H1 (cell line): ENCODE results near the gene SCRG1. TPM values are rescaled to one million over a fixed set of nuclear protein-coding genes. Genes with fewer than 3 reads are reported as not detected.

Source experiments
- CTCF ChIA-PET: fragments of 300-600 bp; sonication (Branson Sonifier 250); formaldehyde crosslinking; loops from one replicate; lab custom pipeline; 2021; ENCODE audit not compliant: partially characterized antibody; lab: Charles Lee
- POLR2A ChIA-PET: fragments of 300-600 bp; sonication (Branson Sonifier 250); formaldehyde crosslinking; loops from one replicate; lab custom pipeline; 2021; ENCODE audit warnings: inconsistent platforms; ENCODE audit not compliant: partially characterized antibody; lab: Charles Lee
- DNase-seq, 2 experiments: peaks; one replicate each; pipeline versions ENCODE4 v3.0.0 to v3.0.0-alpha.2; 2010 to 2022; ENCODE audit warnings: low spot score in 2 of 2, low read depth in 1 of 2, mixed read lengths in 1 of 2
- FAIRE-seq: peaks from 2 replicates; lab custom pipeline; 2011; peaks lifted over from hg19 to GRCh38; lab: Jason Lieb, UNC
- H2AFZ ChIP-seq: 2 replicates; pipeline ENCODE4 v1.8.1; 2012; ENCODE audit warnings: low read length, inconsistent platforms
- H2AK5ac ChIP-seq: 2 replicates; pipeline ENCODE4 v1.6.1; 2013; ENCODE audit warnings: low read depth, low read length
- H2BK120ac ChIP-seq: replicated peaks from 2 replicates; pipeline ENCODE3; 2013; ENCODE audit warnings: low read depth, low read length, inconsistent platforms
- H2BK12ac ChIP-seq: 2 replicates; pipeline ENCODE4 v1.6.1; 2013; ENCODE audit warnings: low read depth, low read length
- H2BK15ac ChIP-seq: 2 replicates; pipeline ENCODE4 v1.6.1; 2013; ENCODE audit warnings: low read length
- H2BK20ac ChIP-seq: 2 replicates; pipeline ENCODE4 v1.6.1; 2013; ENCODE audit warnings: low read length
- H2BK5ac ChIP-seq: 2 replicates; pipeline ENCODE4 v1.6.1; 2013; ENCODE audit warnings: low read depth, low read length
- H3K14ac ChIP-seq: 2 replicates; pipeline ENCODE4 v1.6.1; 2013; ENCODE audit warnings: inconsistent platforms; ENCODE audit not compliant: insufficient read length
- H3K18ac ChIP-seq: 2 replicates; pipeline ENCODE4 v1.6.1; 2013; ENCODE audit warnings: low read length; ENCODE audit errors: extremely low read depth
- H3K23ac ChIP-seq: 2 replicates; pipeline ENCODE4 v1.6.1; 2013; ENCODE audit warnings: inconsistent platforms; ENCODE audit not compliant: insufficient read length
- H3K23me2 ChIP-seq: 2 replicates; pipeline ENCODE4 v1.6.1; 2013; ENCODE audit warnings: low read depth, low read length
- H3K27ac ChIP-seq: 2 replicates; pipeline ENCODE4 v1.6.1; 2011; ENCODE audit warnings: low read depth, low read length, inconsistent platforms
- H3K27me3 ChIP-seq, 4 experiments: replicated peaks in 1 of 4; 1 replicate in 1 of 4; 2 replicates in 3 of 4; pipeline versions ENCODE4 v1.6.1 to v1.8.1; 2011 to 2013; ENCODE audit warnings: low read length in 3 of 4, mild to moderate bottlenecking in 3 of 4, inconsistent platforms in 2 of 4, mixed read lengths in 2 of 4, moderate library complexity in 1 of 4; ENCODE audit not compliant: control insufficient read depth in 3 of 4, insufficient read depth in 3 of 4; ENCODE audit errors: extremely low read depth in 1 of 4
- H3K36me3 ChIP-seq, 4 experiments: 2 replicates each; pipeline versions ENCODE4 v1.6.1 to v1.8.1; 2011 to 2013; ENCODE audit warnings: mild to moderate bottlenecking in 4 of 4, low read length in 3 of 4, moderate library complexity in 2 of 4, control low read depth in 1 of 4, inconsistent platforms in 1 of 4; ENCODE audit not compliant: insufficient read depth in 4 of 4, control insufficient read depth in 2 of 4
- H3K4ac ChIP-seq: replicated peaks from 2 replicates; pipeline ENCODE3; 2013; ENCODE audit warnings: low read length, low read depth, mixed read lengths, inconsistent platforms; ENCODE audit not compliant: insufficient read length
- H3K4me1 ChIP-seq, 4 experiments: replicated peaks in 1 of 4; 1 replicate in 1 of 4; 2 replicates in 3 of 4; pipeline versions ENCODE4 v1.6.1 to v1.8.1; 2011 to 2013; ENCODE audit warnings: low read length in 3 of 4, inconsistent platforms in 2 of 4, mixed read lengths in 1 of 4; ENCODE audit not compliant: insufficient read depth in 4 of 4, control insufficient read depth in 3 of 4
- H3K4me2 ChIP-seq, 2 experiments: 2 replicates each; pipeline versions ENCODE4 v1.6.1 to v1.8.1; 2011 to 2013; ENCODE audit warnings: low read depth in 2 of 2, low read length in 2 of 2, control low read depth in 1 of 2, inconsistent platforms in 1 of 2, mild to moderate bottlenecking in 1 of 2; ENCODE audit not compliant: insufficient read depth in 1 of 2
- H3K4me3 ChIP-seq, 4 experiments: fragments of 200-600, 300-600 bp in 1 of 4; sonication (generic), shearing (Covaris generic), sonication (Bioruptor Twin) in 1 of 4; 2 replicates each; pipeline versions ENCODE4 v1.5.1 to v1.8.1; 2011 to 2016; ENCODE audit warnings: low read length in 4 of 4, low read depth in 3 of 4, control low read depth in 2 of 4, inconsistent platforms in 2 of 4, mild to moderate bottlenecking in 2 of 4, mixed read lengths in 1 of 4, moderate library complexity in 1 of 4; ENCODE audit not compliant: insufficient read depth in 2 of 4; ENCODE audit errors: extremely low read depth in 1 of 4
- H3K56ac ChIP-seq: replicated peaks from 2 replicates; pipeline ENCODE3; 2013; ENCODE audit warnings: low read depth, mild to moderate bottlenecking, mixed read lengths, low read length, inconsistent platforms; ENCODE audit not compliant: insufficient read length
- H3K79me1 ChIP-seq: 2 replicates; pipeline ENCODE4 v1.6.1; 2013; ENCODE audit warnings: low read depth, low read length, control low read depth
- H3K79me2 ChIP-seq, 2 experiments: 2 replicates each; pipeline versions ENCODE4 v1.6.1 to v1.8.1; 2012 to 2013; ENCODE audit warnings: low read length in 2 of 2, mild to moderate bottlenecking in 2 of 2, inconsistent platforms in 1 of 2; ENCODE audit not compliant: insufficient read depth in 2 of 2, control insufficient read depth in 1 of 2
- H3K9ac ChIP-seq, 4 experiments: replicated peaks in 1 of 4; 1 replicate in 1 of 4; 2 replicates in 3 of 4; pipeline versions ENCODE4 v1.6.1 to v1.8.1; 2011 to 2013; ENCODE audit warnings: low read depth in 3 of 4, low read length in 3 of 4, control low read depth in 2 of 4, mild to moderate bottlenecking in 2 of 4, moderate library complexity in 2 of 4, inconsistent platforms in 1 of 4; ENCODE audit errors: extremely low read depth in 1 of 4
- H3K9me3 ChIP-seq, 2 experiments: 2 replicates each; pipeline versions ENCODE4 v1.6.1 to v1.8.1; 2012 to 2013; ENCODE audit warnings: mild to moderate bottlenecking in 2 of 2, moderate library complexity in 2 of 2, control low read depth in 1 of 2, inconsistent platforms in 1 of 2, low read depth in 1 of 2, low read length in 1 of 2, mixed read lengths in 1 of 2; ENCODE audit not compliant: insufficient read depth in 2 of 2
- H4K20me1 ChIP-seq, 2 experiments: replicated peaks in 1 of 2; 2 replicates each; pipeline versions ENCODE3 to v1.8.1; 2011 to 2013; ENCODE audit warnings: inconsistent platforms in 2 of 2, low read length in 2 of 2, mild to moderate bottlenecking in 1 of 2; ENCODE audit not compliant: insufficient read depth in 2 of 2, control insufficient read depth in 1 of 2
- H4K5ac ChIP-seq: 2 replicates; pipeline ENCODE4 v1.6.1; 2013; ENCODE audit warnings: low read length, low read depth, mixed read lengths, inconsistent platforms; ENCODE audit not compliant: insufficient read length
- H4K8ac ChIP-seq: 2 replicates; pipeline ENCODE4 v1.8.0; 2013; ENCODE audit warnings: mild to moderate bottlenecking, moderate library complexity, low read length, inconsistent platforms; ENCODE audit not compliant: insufficient read depth; ENCODE audit errors: extremely low read depth
- H4K91ac ChIP-seq: replicated peaks from 2 replicates; pipeline ENCODE3; 2013; ENCODE audit warnings: low read length, mixed read lengths, inconsistent platforms; ENCODE audit not compliant: insufficient read length
- BACH1 ChIP-seq: IDR thresholded peaks from 2 replicates; pipeline ENCODE4 v1.6.1; 2012; ENCODE audit warnings: low read length, improper control_type of control experiment
- CTBP2 ChIP-seq: IDR thresholded peaks from 2 replicates; pipeline ENCODE4 v1.7.0; 2011; ENCODE audit warnings: borderline replicate concordance, mild to moderate bottlenecking, moderate library complexity, mixed read lengths, low read length; ENCODE audit not compliant: insufficient read depth, insufficient read length
- EGR1 ChIP-seq: IDR thresholded peaks from 2 replicates; pipeline ENCODE4 v1.6.1; 2011; ENCODE audit warnings: low read depth, low read length, borderline replicate concordance
- EP300 ChIP-seq, 2 experiments: IDR thresholded peaks; 1 replicate in 1 of 2; 2 replicates in 1 of 2; pipeline ENCODE4 v1.6.1; 2011 to 2012; ENCODE audit warnings: low read depth in 2 of 2, low read length in 2 of 2, mild to moderate bottlenecking in 2 of 2, borderline replicate concordance in 1 of 2, inconsistent platforms in 1 of 2, moderate library complexity in 1 of 2
- HDAC2 ChIP-seq, 2 experiments: fragments of 300-600 bp in 1 of 2; sonication (generic) in 1 of 2; IDR thresholded peaks; 2 replicates each; pipeline ENCODE4 v1.6.1; 2011 to 2012; ENCODE audit warnings: low read depth in 2 of 2, low read length in 2 of 2, mild to moderate bottlenecking in 2 of 2, moderate library complexity in 2 of 2, borderline replicate concordance in 1 of 2, inconsistent platforms in 1 of 2
- KDM5A ChIP-seq: fragments of 200-600 bp; IDR thresholded peaks from 2 replicates; pipeline ENCODE4 v1.7.1; 2012; ENCODE audit warnings: mild to moderate bottlenecking, low read length, inconsistent platforms, mixed read lengths
- MAFK ChIP-seq: IDR thresholded peaks from 2 replicates; pipeline ENCODE4 v1.6.1; 2012; ENCODE audit warnings: low read depth, mild to moderate bottlenecking, improper control_type of control experiment, low read length
- PHF8 ChIP-seq: fragments of 200-600 bp; sonication (generic); conservative IDR thresholded peaks from 2 replicates; pipeline ENCODE4 v1.7.1; 2012; ENCODE audit warnings: low read depth, mild to moderate bottlenecking, inconsistent platforms, low read length, moderate library complexity
- RBBP5 ChIP-seq: IDR thresholded peaks from 2 replicates; pipeline ENCODE4 v1.7.1; 2012; ENCODE audit warnings: low read depth, mild to moderate bottlenecking, inconsistent platforms, low read length, moderate library complexity, borderline replicate concordance
- RXRA ChIP-seq: IDR thresholded peaks from 2 replicates; pipeline ENCODE4 v1.6.1; 2011; ENCODE audit warnings: low read depth, mild to moderate bottlenecking, low read length, moderate library complexity; ENCODE audit not compliant: insufficient read depth
- SIN3A ChIP-seq, 2 experiments: IDR thresholded peaks in 1 of 2; conservative IDR thresholded peaks in 1 of 2; 2 replicates each; pipeline ENCODE4 v1.6.1; 2011 to 2012; ENCODE audit warnings: low read length in 2 of 2, improper control_type of control experiment in 1 of 2, low read depth in 1 of 2, mild to moderate bottlenecking in 1 of 2
- SUZ12 ChIP-seq: fragments of 200-600 bp; sonication (generic); IDR thresholded peaks from 2 replicates; pipeline ENCODE4 v1.6.1; 2012; ENCODE audit warnings: mild to moderate bottlenecking, inconsistent platforms, low read length, moderate library complexity, mixed read lengths
- TAF1 ChIP-seq: IDR thresholded peaks from 2 replicates; pipeline ENCODE4 v1.6.1; 2011; ENCODE audit warnings: mild to moderate bottlenecking, low read depth, low read length
- whole genome bisulfite sequencing, 2 experiments: shearing (Covaris generic) in 1 of 2; methylation state at CpG; one replicate each; pipeline versions ENCODE4 v1.1.6 to v1.1.7; 2013 to 2015; ENCODE audit warnings: low lambda C conversion rate in 2 of 2, mixed read lengths in 2 of 2, inconsistent platforms in 1 of 2, low coverage in 1 of 2, missing lambda C conversion rate in 1 of 2; ENCODE audit not compliant: insufficient replicate concordance in 2 of 2, insufficient coverage in 1 of 2, insufficient read length in 1 of 2; ENCODE audit errors: extremely low coverage in 1 of 2, missing lambda C conversion rate in 1 of 2; 5-methylcytosine and 5-hydroxymethylcytosine counted together
- polyA plus RNA-seq, 7 experiments: library from polyadenylated mRNA; depleted of rRNA in 3 of 7; stranded (reverse) in 5 of 7; unstranded in 2 of 7; fragments of >200 nt in 5 of 7; fragments of 200-250 nt in 2 of 7; gene quantifications; 1 replicate in 5 of 7; 2 replicates in 1 of 7; 4 replicates in 1 of 7; pipeline versions ENCODE4 v1.2.1 to v1.2.3, GENCODE V29; 2011 to 2013; ENCODE audit warnings: missing spikeins in 2 of 7, mixed read lengths in 2 of 7
- total RNA-seq: library from RNA; stranded (reverse); fragmentation: NEBNext Ultra II Directional; extraction: Animal tissue kit (Norgen Biotek cat#: 25700); gene quantifications from 2 replicates; pipeline ENCODE4 v1.2.1, GENCODE V29; 2021

SCRG1 gene
- total and polyA plus RNA-seq, 2 of the 8 experiments (the other 6 are each of a cell fraction or from before 2014, with no cell fraction given) = not detected

DNA sequence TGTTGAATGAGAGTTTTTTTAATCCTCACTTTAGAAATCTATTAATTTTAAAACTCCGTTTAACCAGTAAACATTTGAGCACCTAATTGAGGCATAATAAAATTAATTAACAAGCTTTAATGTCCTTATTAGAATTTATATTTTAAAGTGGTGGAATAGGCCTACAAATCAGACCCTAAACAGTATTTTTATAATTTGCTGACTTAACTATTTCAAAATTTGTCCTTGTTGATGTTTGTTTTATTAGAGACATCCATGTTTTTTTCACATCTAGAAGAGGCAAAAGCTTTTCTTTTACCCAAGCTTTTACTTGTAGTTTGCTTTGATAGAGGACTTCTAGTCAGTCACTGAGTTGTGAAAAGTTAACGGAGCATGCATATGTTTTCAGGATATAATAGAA, 24.3 kb downstream of the SCRG1 start:
- Histone ChIP-seq H4K8ac (no peak overlapping the region), H3K27ac (no peak overlapping the region), H4K91ac (no peak overlapping the region), H2BK120ac (no peak overlapping the region), H3K23ac (no peak overlapping the region), H4K20me1 (peaks cover 0 to 2% of the 10 kb centered on the region in 2 experiments), H3K79me1 (no peaks in the 10 kb centered on the region), H4K5ac (no peak overlapping the region), H3K18ac (no peak overlapping the region), H2BK12ac (no peak overlapping the region), H3K56ac (no peak overlapping the region), H3K9me3 (no peaks in the 10 kb centered on the region), H2BK20ac (no peak overlapping the region), H3K4ac (no peak overlapping the region), H2BK5ac (no peak overlapping the region), H3K14ac (no peak overlapping the region), H3K27me3 (peaks cover 0 to 2% (median 0%) of the 10 kb centered on the region in 4 experiments; a peak in 1 of 7 replicates), H3K36me3 (peaks cover 0 to 4% (median 0%) of the 10 kb centered on the region in 4 experiments; a peak in 1 of 8 replicates), H3K9ac (no peak overlapping the region), H2AK5ac (no peak overlapping the region), H2AFZ (no peak overlapping the region), H3K4me2 (no peak overlapping the region), H3K79me2 (peaks cover 0 to 11% of the 10 kb centered on the region in 2 experiments; a peak in 2 of 4 replicates), H2BK15ac (no peak overlapping the region), H3K4me3 (no peak overlapping the region), H3K23me2 (peaks cover 11% of the 10 kb centered on the region), H3K4me1 (no peaks in the 10 kb centered on the region; a peak in 1 of 7 replicates)
- POLR2A ChIA-PET = interaction anchor here (0.9 to 2.4 kb wide), 2 partner anchors 40 to 41 kb away, joined by 3 to 10 read pairs; partner anchors contain the start of gene HMGB2
- 91% methylated on average over 2 of the region's 2 CpGs; no CpG with 5 or more reads in 1 of the 2 experiments for WGBS, 2 experiments
- CTCF ChIA-PET = interaction anchor here (0.9 to 1.3 kb wide), 6 partner anchors 15 to 131 kb away, joined by 3 read pairs; no protein-coding TSS in a partner anchor
- no peak for FAIRE-seq
- no peak for DNase-seq
- TF ChIP-seq SUZ12 (no peak), CTBP2 (no peak), BACH1 (no peak), HDAC2 (IDR thresholded peaks at IDR 0.05; ENCODE audit: borderline replicate concordance in 1 of 2, low read depth in 2 of 2, low read length in 2 of 2) (no peak), KDM5A (no peak), EGR1 (no peak), RXRA (no peak), TAF1 (no peak), PHF8 (no peak), EP300 (IDR thresholded peaks at IDR 0.05; ENCODE audit: borderline replicate concordance in 1 of 2, low read depth in 2 of 2, low read length in 2 of 2) (no peak), MAFK (no peak), SIN3A (conservative IDR thresholded peaks at IDR 0.05 in 1 of 2, IDR thresholded peaks at IDR 0.05 in 1 of 2; ENCODE audit: low read depth in 1 of 2, low read length in 2 of 2) (no peak), RBBP5 (no peak)
